ENCODE measurements around the gene ATF4.

DNA sequence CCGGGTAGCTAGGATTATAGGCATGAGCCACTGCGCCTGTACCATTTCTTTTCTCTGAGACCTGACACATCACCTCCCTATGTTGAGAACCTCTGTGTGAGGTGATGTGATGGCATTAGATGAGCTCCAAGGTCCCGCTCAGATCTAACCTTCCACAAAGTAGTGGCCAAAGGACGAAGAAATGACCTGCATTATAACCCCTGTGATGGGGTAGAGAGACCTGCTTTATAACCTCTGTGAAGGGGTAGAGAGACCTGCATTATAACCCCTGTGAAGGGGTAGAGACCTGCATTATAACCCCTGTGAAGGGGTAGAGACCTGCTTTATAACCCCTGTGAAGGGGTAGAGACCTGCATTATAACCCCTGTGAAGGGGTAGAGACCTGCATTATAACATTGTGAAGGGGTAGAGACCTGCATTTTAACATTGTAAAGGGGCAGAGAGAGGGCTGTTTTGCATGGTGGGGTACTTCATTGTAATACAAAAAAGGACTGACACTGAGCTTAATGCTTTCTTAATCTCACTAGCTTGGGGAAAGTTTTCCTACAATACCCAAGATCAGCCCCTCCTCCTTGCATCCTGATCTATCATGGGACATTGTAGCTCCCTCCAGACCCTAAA is 9.7 kb upstream of the ATF4 start:
- TF ChIP-seq POLR2A (IDR thresholded peaks at IDR 0.05; ENCODE audit: low read depth, low read length) (no peak), POLR2AphosphoS5 (IDR thresholded peaks at IDR 0.05; ENCODE audit: low read depth, low read length) (no peak), TAF1 (IDR thresholded peaks at IDR 0.05; ENCODE audit: borderline replicate concordance, low read depth, low read length) (no peak)

Data from GM12892 (cell line).